AG04449 (cell line): ENCODE measurements around the gene ZCWPW1.

Experiments used
- CTCF ChIA-PET: fragments of 350-600 bp; formaldehyde crosslinking; extraction: SDS; loops from one replicate; lab custom pipeline; 2021; ENCODE audit warnings: antibody characterized with exemption; lab: Yijun Ruan, JAX
- POLR2A ChIA-PET: fragments of 400-600, 350-600 bp; formaldehyde crosslinking; extraction: SDS; loops from one replicate; lab custom pipeline; 2020; ENCODE audit warnings: antibody characterized with exemption, inconsistent platforms; lab: Yijun Ruan, JAX
- DNase-seq: peaks from one replicate; pipeline ENCODE4 v3.0.0-alpha.2; 2010; ENCODE audit warnings: low read depth, low spot score
- H3K4me3 ChIP-seq: 2 replicates; pipeline ENCODE4 v1.5.1; 2011; ENCODE audit warnings: low read depth, mild to moderate bottlenecking, control low read depth, low read length
- TF ChIP-seq, protein P1 (sequence below): IDR thresholded peaks from one replicate; pipeline ENCODE4 v1.5.1; 2011; ENCODE audit warnings: mild to moderate bottlenecking, moderate library complexity, low read length, control low read depth, inconsistent platforms; ENCODE audit not compliant: insufficient read depth; ENCODE audit errors: missing control alignments

The ZCWPW1 gene

DNA sequence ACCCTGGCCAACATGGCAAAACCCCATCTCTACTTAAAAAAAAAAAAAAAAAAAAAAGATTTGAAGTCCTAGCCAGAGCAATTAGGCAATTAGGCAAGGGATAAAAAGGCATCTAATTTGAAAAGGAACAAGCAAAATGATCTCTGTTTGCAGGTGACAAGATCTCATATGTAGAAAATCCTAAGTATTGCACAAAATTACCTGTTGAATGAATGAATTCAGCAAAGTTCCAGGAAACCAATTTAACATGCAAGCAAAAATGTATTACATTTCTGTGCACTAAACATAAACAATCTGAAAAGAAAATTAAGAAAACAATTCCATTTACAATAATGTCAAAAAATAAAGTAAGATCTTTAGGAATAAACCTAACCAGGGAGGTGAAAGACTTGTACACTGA is 65.4 kb downstream of the ZCWPW1 start:
- TF ChIP-seq, protein P1, sequence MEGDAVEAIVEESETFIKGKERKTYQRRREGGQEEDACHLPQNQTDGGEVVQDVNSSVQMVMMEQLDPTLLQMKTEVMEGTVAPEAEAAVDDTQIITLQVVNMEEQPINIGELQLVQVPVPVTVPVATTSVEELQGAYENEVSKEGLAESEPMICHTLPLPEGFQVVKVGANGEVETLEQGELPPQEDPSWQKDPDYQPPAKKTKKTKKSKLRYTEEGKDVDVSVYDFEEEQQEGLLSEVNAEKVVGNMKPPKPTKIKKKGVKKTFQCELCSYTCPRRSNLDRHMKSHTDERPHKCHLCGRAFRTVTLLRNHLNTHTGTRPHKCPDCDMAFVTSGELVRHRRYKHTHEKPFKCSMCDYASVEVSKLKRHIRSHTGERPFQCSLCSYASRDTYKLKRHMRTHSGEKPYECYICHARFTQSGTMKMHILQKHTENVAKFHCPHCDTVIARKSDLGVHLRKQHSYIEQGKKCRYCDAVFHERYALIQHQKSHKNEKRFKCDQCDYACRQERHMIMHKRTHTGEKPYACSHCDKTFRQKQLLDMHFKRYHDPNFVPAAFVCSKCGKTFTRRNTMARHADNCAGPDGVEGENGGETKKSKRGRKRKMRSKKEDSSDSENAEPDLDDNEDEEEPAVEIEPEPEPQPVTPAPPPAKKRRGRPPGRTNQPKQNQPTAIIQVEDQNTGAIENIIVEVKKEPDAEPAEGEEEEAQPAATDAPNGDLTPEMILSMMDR, result no peak
- POLR2A ChIA-PET, result no interaction called here

DNA sequence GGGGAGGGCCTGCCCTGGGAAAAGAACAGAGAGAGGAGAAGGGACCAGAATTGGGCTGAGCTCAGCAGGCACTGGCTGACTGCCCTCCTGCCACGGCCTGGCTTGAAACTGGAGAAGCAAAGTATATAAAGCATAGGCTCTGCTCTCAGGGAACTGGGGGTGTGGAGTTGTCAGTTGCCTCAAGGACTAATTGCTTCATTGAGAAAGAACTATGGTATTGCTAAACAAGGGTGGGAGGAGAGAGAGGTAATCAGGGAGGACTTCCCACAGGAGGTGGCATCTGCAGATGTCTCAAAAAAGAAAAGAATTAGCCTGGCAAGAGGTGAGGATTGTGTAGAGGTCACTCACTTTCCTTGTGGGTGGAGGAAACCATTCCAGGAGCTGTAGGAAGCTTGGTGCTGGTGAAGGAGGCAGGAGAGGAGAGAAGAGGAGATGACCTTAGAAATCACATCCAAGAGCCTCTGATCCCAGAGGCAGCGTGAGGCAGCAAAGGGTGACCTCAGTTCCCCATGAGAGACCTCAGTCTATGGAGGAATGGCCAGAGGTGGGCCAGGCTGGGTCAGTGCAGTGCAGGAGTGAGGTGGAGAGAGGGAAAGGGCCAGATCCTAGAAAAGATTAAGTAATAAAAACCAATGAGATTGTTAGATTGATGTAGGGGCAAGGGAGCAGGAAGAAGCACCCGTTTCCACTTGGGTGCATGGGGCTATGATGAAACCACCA is 68.2 kb downstream of the ZCWPW1 start:
- POLR2A ChIA-PET, result no interaction called here
- DNase-seq, result no peak
- TF ChIP-seq, protein P1, result no peak
- CTCF ChIA-PET, result interaction anchor here (1.5 to 2.5 kb wide), 2 partner anchors 14 to 16 kb away, joined by 5 to 7 read pairs; no protein-coding TSS in a partner anchor
- no peak overlapping the region for H3K4me3 ChIP-seq

More for the DNA sequence above, 65.4 kb downstream of the ZCWPW1 start:
- no peak for DNase-seq
- CTCF ChIA-PET, result no interaction called here
- no peak overlapping the region for H3K4me3 ChIP-seq

DNA sequence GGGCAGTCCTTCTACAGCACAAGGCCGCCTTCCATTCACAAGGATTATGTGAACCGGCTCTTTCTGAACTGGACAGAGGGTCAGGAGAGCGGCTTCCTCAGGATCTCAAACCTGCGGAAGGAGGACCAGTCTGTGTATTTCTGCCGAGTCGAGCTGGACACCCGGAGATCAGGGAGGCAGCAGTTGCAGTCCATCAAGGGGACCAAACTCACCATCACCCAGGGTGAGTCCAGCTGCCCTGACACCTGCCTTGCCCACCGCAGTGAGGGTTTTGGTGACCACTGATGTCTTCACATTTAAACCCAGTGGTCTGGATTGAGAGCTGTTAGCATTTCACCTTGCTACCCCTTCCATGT is 69.7 kb downstream of the ZCWPW1 start:
- TF ChIP-seq, protein P1, result no peak
- no peak overlapping the region for H3K4me3 ChIP-seq
- ChIA-PET CTCF (interaction anchor here (1.0 to 2.5 kb wide), 3 partner anchors 12 to 46 kb away, joined by 3 to 7 read pairs (median 5); no protein-coding TSS in a partner anchor), POLR2A (no interaction called here)
- no peak for DNase-seq

DNA sequence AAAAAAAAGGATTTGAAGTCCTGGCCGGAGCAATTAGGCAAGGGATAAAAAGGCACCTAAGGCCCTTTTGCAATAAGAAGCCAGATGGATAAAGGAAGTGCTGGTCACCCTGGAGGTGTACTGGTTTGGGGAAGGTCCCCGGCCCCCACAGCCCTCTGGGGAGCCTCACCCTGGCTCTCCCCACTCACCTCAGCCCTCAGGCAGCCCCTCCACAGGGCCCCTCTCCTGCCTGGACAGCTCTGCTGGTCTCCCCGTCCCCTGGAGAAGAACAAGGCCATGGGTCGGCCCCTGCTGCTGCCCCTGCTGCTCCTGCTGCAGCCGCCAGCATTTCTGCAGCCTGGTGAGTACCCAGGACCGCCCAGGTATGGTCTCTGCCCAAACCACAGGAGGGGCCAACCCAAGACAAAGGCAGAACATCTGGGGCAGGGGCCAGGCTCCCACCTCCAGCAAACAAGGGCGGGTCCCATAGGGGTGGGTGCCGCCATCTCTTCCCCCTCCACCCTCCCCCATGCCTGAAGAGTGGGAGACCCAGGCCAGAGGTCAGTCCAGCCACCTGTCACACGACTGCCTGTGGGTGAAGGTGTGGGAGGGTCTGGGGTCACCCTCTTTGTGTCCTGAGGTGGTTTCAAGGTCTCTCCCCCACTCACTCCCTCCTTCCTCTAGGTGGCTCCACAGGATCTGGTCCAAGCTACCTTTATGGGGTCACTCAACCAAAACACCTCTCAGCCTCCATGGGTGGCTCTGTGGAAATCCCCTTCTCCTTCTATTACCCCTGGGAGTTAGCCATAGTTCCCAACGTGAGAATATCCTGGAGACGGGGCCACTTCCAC is 70.3 kb downstream of the ZCWPW1 start, which contains the start of gene PILRB:
Gene PILRB, plus strand, starts transcription at position 91 of the 830 bp plus-strand sequence. Its CDS starts 186 bp downstream, at position 277.
- DNase-seq, result no peak
- POLR2A ChIA-PET, result no interaction called here
- TF ChIP-seq, protein P1, result no peak
- CTCF ChIA-PET, result interaction anchor here (1.0 to 2.5 kb wide), 2 partner anchors 12 to 47 kb away, joined by 3 to 7 read pairs; no protein-coding TSS in a partner anchor
- H3K4me3 ChIP-seq, result no peak within 1 kb of the TSS

DNA sequence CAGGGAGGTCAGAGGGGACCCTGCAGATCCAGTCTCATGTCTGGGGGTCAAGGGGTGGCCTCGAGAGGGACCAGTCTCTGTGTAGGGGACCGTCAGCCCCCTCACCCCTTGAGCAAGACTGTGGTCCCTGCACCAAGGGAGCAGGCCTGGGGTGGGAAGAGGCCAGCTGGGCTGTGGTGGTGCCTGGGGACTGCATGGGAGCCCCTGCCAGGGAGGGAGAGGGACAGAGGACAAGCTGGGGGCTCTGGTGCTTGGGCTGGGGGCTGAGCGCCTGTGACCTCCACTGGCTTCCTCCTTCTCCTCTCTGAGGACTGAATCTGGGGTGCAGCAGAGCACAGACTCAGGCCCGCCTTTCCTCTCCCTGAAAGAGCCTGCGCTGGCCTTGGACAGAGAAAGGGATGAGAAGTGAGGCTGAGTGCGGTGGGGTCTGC is 71.4 kb downstream of the ZCWPW1 start:
- TF ChIP-seq, protein P1, result no peak
- DNase-seq, result no peak
- ChIA-PET POLR2A (no interaction called here), CTCF (no interaction called here)
- H3K4me3 ChIP-seq, result no peak overlapping the region

DNA sequence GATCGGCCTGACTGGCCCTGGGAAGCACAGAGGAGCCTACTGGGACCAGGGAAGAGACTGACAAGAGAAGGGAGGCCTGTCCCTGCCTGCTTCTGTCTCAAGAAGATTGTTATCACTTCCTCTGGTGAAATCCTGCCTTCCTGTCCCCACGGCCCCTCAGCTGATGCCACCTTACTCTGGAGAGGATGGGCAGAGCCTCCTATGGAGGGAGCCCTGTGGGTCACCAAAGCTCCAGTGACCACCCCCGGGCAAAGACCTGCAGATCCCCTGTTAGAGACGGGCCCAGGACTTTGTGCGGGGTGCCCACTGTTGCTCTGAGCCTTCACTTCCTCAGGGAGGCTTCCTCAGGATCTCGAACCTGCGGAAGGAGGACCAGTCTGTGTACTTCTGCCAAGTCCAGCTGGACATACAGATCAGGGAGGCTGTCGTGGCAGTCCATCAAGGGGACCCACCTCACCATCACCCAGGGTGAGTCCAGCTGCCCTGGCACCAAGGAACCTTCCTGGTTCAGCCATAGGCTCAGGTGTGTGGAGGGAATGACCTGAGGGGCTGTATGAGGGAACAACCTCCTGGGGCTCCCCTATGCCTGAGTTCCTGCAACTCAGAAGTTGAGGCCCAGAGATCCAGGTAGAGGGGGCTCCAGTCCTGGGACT is 72.0 kb downstream of the ZCWPW1 start:
- DNase-seq, result no peak
- no peak overlapping the region for H3K4me3 ChIP-seq
- ChIA-PET CTCF (no interaction called here), POLR2A (no interaction called here)
- TF ChIP-seq, protein P1, result no peak
